Measurements from ENCODE around the gene GALNT13.
A peak's percentile ranks its signal among the peaks of the same experiment; 100 is the strongest.

DNA sequence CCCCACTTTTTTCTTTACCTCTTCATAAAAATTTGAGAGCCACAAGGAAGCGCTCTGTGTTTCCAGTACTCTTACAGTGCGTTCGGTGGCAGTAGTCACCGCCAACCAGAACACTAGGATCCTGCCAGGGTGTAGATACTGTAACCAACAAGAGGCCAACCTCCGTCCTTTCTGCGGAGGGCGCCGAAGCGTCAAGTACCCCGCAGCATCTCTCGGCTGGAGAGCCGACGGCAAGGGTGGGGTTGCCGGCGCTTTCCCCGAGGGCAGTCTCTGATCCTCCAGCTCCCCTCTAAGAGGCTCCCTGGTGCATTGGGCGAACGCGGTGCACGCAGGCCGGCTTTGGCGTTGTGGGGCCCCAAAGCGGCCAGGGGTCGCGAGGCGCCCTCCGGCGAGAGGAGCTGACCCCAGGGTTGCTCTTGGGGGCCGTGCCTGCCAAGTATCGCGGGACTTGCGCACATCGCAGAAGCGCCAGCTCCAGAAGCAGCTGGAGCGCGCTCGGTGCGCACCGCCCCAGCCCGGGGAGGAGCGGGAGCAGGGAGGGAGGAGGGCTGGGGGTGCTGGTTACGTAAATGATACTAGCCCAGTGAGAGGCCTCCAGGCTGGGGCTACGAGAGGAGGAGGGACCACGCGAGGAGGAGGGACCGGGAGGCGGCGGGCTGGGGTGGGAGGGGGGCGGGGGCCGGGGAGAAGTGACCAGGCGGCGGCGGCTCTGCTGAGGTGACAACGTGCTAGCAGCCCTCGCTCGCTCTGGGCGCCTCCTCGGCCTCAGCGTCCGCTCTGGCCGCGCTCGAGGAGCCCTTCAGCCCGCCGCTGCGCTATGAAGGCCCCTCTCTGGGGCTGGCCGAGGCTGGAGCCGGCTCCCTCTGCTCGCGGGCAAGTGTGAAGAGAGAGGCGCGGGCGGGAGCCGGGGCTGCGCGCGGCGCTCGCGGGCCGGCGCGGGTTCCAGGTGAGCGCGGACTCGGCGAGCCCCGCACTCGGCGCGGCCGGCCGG lies at the start of gene GALNT13:
- TF ChIP-seq, protein P1, sequence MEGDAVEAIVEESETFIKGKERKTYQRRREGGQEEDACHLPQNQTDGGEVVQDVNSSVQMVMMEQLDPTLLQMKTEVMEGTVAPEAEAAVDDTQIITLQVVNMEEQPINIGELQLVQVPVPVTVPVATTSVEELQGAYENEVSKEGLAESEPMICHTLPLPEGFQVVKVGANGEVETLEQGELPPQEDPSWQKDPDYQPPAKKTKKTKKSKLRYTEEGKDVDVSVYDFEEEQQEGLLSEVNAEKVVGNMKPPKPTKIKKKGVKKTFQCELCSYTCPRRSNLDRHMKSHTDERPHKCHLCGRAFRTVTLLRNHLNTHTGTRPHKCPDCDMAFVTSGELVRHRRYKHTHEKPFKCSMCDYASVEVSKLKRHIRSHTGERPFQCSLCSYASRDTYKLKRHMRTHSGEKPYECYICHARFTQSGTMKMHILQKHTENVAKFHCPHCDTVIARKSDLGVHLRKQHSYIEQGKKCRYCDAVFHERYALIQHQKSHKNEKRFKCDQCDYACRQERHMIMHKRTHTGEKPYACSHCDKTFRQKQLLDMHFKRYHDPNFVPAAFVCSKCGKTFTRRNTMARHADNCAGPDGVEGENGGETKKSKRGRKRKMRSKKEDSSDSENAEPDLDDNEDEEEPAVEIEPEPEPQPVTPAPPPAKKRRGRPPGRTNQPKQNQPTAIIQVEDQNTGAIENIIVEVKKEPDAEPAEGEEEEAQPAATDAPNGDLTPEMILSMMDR (IDR thresholded peaks at IDR 0.05), result no peak
- peak in 1 of 3 donors; percentile 26 for TF ChIP-seq POLR2A (IDR thresholded peaks at IDR 0.05)
